ENCODE data around the gene SLC6A7.

Gene SLC6A7

DNA sequence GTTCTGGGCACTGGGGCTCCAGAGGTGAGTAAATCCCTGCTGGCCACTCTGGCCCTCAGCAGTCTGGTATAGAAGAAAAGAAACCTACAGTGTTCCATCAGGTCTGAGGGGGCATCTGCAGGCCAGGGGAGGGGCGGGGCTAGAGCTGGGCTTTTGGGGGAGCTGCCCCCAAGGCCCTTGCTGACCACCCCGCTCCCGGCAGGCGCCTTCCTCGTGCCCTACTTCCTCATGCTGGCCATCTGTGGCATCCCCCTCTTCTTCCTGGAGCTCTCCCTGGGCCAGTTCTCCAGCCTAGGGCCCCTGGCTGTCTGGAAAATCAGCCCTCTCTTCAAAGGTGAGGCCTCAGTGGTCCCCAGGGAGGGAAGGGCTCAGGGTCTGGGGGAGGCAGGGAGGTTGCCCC lies 6.7 kb downstream of the SLC6A7 start:
- DNase-seq: no peak

DNA sequence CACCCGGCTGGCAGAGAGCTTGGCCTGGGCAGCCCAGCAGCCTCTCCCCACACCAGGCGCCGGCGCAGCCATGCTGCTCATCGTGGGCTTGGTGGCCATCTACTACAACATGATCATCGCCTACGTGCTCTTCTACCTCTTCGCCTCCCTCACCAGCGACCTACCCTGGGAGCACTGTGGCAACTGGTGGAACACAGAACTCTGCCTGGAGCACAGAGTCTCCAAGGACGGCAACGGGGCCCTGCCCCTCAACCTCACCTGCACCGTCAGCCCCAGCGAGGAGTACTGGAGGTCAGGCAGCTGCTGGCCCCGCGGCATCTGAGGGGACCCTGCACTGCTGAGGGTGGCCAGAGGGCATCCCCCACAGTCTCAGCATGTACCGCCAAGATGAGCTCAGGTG lies 7.1 kb downstream of the SLC6A7 start:
- DNase-seq: no peak

DNA sequence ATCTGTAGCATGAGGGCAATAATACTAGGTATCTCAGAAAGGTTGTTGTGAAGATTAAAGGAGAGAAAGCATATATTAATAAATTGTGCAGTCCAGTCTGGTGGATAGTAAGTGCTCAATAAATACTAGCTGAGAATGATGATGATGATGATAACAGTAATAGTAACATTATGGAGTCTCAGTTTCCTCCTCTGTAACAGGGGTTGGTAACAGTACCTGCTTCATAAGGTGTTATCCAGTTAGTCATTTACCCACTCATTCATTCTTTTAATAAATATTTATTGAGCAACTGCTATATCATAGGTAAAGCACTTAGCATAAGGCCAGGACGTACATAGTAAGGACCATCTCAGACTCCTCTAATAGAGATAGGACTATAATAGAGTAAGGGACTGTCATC lies 7.6 kb downstream of the SLC6A7 start:
- no peak for DNase-seq

DNA sequence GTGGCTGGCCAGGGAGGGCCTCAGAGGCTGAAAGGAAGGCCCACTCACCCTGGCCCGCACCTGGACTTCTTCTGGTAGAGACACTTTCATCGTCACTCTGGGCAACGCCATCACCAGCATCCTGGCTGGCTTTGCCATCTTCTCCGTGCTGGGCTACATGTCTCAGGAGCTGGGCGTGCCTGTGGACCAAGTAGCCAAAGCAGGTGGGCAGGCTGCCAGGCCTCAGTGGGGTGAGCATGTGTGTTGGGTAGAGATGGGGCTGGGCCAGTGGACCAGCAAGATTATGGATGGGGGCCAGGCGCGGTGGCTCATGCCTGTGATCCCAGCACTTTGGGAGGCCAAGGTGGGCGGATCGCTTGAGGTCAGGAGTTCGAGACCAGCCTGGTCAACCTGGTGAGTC lies 12.6 kb downstream of the SLC6A7 start:
- DNase-seq: no peak

DNA sequence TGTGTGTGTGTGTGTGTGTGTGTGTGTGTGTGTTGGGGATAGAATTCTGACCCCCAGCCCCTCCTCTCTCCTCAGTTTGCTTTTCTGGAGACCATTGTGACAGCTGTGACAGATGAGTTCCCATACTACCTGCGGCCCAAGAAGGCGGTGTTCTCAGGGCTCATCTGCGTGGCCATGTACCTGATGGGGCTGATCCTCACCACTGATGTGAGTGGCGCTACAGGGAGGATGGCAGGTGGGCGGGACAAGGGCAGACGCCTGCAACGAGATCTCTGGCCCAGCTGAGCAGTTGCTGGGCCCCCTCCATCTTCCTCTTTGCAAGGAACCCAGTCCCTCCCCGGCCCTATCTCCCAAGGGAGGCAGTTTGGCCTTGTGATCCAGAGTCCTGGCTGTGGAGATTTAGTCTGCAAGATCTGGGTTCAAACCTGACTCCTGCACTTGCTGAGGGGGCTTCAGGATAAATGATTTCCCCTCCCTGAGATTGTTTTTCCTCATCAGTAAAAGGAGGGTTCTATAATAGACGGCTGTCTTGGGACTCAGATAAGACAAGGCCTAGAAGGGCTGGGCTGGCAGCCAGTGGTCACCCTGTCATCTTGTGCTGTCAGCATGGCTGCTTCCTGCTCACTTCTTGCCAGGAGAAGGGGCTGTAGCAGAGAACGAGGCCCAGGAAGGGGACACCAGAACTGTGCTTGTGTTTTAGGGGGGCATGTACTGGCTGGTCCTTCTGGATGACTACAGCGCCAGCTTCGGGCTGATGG lies 14.1 kb downstream of the SLC6A7 start:
- DNase-seq: no peak

DNA sequence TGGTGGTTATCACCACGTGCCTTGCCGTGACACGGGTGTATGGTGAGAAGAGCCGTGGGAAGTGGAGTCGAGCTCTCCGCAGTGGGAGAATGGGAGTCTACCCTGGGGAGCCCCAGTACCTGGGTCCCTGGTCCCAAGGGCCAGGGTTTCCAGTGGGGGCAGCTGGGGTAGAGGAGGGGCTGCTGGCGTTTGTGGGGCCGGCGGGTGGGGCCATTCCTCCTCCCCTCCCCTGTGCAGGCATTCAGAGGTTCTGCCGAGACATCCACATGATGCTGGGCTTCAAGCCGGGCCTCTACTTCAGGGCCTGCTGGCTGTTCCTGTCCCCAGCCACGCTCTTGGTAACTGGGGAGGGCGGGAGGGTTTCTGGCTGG lies 14.7 kb downstream of the SLC6A7 start:
- no peak for DNase-seq

DNA sequence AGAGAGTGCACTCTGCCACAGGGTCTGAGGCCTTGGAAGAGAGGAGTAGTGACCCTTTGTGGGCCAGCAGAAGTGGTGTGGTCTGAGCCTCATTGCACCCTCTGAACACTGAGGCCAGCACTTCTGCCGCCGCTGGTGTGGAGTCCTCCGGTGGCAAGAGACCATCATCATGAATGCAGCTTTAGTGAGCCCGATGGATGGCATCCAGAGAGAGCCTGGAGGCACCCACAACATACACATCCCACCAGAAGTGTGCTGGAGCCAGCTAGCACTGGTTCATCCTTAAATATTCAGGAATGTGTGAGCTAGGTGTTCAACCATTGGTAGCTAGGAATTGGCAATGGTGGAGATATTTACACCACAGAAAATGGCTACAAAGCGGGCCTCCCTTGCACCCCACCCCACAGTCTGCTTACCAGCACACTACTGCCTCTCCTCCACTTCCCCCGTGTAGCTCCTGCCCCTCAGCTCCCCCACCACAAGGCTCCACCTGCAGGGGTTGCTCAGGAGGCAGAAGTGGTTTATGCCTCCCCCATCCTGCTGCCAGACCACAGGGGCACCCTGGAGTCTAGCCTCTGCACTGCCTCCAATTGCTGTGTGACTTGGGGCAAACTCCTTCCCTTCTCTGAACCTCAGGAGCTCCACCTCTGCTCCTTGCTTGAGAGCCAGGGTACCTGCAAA lies 16.4 kb downstream of the SLC6A7 start:
- no peak for DNase-seq

DNA sequence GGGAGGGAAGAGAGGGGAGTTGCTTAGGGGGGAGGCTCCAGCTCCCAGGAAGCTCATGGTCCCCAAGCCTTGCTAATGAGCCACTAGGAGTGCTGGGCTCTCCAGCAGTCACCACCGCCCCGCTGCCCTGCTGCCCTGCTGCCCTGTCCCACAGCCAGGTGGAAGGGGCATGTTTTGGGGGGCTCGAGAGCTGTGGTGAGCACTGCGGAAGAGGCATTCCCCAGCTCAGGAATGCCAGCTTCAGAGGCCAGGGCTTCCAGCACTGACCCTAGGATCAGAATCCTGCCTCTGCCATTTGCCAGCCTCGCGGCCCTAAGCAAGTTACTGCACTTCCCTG lies 16.9 kb downstream of the SLC6A7 start:
- no peak for DNase-seq

DNA sequence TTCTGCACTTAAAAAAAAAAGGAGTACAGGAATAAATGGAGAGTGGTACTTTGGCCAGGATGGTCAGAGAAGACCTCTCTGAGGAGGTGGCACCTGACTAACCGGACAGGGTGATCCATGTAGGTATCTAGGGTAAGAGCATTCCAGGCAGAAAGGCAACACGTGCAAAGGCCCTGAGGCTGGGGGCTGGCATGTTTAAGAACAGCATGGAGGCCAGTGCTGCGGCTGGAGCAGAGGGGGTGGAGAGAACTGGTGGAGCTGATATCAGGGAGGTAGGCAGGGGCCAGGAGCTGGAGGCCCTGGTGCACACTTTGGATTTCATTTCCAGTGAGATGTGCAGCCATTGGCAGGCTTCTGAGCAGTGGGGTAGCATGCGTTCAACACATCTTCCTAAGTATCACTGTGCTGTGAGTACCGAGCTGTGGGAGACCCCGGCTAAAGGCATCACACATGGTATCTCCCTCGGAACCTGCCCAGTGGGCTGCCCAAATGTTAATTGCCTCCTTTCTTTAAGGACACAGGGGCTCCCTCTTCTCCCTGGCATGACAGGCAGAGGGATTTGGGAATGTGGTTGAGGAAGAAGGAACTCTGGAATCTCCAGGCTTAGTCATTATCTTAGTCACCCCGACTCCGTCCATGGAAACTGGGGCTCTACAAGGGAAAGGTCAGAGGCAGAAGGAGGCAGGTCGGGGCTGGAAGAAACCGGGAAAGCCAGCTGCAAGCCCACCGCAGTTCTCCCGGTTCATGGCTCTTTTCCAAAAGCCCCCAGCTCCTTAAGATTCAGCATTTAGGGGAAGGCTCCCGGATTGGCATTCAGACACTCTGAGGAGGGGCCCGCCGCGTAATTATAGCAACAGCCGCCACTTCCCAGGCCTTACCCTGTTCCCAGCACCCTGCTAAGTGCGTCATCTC lies 18.6 kb downstream of the SLC6A7 start:
- no peak for DNase-seq

DNA sequence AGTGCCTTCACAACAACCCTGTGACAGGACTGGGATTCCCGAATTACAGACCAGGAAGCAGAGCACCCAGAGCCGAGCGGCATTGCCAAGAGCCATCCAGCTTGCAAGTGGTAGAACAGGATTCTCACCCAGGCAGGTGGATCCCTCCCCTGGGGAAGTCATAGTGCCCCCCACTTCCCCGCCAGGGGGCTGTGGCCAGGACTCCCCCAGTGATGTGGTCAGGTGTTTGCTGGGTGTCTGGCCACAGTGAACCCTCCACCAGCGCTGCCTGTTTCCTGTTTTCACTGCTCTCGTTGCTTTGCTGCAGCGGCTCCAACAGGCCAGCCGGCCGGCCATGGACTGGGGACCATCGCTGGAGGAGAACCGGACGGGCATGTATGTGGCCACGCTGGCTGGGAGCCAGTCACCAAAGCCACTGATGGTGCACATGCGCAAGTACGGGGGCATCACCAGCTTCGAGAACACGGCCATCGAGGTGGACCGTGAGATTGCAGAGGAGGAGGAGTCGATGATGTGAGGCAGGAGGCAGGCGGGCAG lies 19.3 kb downstream of the SLC6A7 start:
- DNase-seq: no peak

DNA sequence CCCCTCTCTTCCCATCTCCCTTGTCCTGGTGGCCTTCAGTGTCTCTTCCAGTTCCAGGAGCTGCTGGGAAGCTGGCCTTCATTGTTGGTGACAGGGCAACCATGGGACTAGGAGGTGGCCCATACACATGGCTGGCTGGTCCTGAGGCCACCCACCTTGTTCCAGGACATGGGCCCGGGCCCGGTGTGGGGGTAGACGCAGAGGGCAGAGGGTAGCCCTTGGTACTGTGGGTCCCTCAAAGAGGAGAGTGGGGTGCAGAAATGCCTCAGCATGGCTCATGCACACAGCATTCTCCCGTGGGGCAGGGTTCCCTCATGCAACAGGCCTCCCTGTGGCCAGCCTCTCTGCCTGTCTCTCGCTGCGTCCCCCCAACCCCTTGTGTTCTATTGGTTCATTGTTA lies 20.8 kb downstream of the SLC6A7 start:
- no peak for DNase-seq

DNA sequence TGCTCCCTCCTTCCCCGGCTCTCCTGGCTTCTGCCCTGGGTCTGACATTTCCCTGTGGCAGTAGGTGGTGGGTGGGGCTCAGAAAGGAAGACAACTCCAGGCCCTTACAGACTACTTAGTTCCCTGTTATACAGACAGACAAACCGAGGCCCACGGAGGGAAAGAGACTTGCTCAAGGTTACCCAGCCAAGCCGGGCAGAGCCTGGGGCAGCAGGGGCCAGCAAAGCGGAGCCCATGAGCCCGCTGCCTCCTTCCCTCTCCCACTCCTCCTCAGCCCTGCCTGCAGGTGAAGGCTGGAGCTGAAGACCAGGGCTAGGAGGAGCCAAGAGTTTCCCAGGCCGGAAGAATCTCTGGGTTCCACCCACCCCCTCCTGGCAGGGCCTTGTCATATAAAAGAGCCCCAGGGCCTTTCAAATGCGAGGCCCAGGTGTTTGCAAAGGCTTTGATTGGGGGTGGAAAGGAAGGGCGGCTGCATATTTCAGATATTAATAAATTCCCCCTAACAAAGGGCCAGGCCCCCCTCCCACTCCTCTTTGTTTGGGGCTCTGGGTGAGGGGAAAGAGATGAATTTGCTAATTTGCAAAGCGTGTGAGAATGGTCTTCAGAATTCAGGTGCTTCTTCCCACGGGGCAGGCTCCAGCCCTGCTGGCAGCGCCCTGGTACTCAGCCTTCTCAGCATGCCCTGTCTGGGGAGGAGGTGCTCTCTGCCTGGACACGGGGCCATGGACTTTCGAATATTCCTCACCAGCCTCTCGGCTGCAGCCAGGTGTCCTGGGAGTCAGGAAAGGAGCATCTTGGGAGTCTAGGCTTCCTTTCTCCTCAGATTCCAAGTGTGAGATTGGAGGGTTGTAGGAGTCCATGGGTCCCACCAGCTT lies 21.5 kb downstream of the SLC6A7 start:
- no peak for DNase-seq

DNA sequence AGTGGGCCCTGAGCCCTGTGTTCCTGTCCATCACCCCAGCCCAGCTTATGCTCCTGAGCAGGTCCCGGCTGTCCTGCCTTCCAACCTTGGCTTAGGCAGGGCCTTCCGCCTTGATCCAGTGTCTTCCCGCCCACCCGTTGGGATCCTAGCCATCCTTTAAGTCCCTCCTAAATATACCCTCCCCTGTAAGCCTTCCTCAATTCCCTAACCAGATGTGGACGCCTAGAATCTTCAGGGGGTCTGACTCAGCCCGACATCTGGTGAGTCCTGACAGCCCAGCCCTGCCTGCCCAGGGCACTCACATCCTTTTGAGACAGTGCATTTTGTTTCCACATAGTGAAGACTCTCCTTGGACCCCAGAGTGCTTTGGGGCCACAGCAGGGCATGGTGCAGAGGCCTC lies 23.7 kb downstream of the SLC6A7 start:
- DNase-seq: no peak

DNA sequence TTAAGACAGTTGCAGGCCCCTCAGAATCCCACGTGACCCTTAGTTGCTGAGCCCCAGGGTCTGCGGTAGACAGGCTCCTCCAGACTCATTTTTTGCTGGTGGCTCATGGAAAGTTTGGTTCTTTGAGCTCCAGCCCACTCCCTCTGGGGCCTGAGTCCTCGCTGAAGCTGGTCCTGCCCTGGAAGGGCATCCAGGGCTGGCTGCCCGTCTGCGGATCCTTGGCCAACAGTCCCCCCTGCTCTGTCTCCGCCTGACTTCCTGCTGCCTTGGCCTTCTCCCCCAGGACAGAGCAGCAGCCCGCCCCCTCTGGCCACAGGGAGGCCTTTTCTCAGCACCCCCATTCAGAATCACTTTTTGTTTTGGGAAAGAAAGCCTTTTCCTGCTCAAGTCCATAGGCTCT lies 24.4 kb downstream of the SLC6A7 start:
- DNase-seq: no peak

DNA sequence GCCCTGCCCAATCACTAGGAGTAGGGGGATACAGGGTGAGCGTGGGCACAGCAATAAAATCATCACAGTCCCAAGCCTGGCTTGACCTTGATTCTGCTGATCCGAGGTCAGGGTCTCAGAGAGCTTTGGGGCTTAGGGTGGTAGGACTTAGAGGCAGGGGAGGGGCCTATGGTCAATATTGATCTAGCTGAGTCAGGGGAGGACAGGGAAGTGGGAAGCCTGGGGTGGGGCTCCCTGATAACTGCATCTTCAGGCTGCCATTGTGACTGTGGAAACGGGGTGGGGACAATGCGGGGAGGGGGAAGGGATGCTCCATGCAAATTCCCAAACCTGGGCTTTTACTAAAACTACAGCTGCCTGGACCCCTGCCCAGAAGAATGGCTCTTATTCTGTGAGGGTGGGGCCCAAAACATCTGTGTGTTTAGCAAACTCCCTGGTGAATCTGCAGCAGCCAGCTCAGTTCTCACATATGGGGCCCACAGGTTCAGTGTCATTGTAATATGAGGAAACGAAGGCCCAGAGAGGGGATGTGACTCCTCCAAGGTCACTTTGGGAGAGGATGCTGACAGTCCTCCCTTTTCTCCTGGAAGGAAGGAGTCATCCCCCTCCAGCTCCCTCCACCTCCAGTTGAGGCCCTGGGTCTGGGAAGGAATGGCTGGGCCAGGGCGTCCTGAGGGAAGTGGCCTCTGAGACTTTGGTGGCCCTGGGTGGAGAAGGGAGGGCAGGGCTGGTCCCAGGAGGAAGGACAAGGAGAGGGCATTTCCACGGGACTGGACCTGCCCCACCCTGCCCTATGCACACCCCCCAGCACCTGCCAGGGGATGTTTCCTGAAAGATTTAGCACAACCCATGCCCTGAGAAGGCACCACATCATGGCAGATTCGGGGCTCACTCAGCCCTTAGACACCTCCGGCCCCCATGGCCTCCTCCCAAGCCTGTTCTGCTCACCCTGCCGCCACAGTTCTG lies 26.4 kb downstream of the SLC6A7 start:
- DNase-seq: no peak

DNA sequence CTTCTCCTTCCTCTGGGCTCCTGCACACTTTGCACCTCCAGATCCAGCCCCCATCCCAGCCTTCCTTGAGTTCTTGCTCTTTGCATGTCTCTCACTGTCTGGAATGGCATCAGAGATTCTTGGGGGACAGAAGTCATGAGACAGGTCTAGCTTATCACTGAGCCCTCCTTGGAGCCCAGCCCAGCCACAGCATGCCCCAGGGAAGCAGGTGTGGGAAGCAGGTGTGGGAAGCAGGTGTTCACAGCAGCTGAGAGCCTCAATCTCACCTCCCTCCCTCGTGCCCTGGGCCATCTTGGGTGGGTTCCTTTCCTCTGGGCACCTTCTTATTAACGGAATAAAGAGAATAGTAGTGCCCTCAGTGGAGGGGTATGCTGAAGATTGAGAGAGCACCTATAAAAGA lies 27.2 kb downstream of the SLC6A7 start:
- DNase-seq: no peak

DNA sequence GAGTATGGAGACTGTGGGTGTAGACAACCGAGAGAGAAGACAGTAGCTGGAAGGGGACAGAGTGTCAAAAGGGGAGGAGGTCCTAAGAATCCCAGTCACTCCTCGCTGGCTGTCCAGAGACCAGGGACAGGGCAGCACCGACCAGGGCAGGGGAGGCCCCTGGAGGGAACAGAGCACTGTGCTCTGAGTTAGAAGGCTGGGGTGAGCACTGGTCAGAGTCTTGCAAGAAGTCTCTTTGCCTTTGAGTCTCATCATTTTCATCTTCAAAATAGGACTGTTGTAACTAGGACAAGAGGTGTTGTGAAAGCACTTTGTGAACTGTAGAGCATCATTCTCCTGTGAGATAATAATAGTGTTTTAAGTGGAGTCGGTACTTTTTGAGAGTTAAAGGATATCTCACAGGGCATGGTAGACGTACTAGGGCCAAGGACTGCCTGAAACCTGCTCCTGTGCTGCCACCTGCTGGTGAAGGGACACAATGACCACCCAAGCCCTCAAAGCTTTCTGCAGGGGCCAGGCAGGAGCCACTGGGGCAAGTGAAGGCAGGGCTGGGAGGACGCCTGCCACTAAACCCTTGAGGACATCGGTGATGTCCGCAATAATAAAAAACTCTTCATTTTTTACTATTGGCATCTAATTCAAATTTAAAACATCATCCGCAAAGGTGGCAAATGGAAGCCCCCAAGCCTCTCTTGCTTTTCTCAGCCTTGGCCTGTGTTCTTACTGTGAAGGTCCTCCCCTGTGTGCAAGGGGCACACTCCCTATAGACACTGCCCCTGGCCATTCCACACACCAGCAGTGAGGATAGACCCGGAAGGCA lies 28.2 kb downstream of the SLC6A7 start:
- DNase-seq: peak; percentile 3

DNA sequence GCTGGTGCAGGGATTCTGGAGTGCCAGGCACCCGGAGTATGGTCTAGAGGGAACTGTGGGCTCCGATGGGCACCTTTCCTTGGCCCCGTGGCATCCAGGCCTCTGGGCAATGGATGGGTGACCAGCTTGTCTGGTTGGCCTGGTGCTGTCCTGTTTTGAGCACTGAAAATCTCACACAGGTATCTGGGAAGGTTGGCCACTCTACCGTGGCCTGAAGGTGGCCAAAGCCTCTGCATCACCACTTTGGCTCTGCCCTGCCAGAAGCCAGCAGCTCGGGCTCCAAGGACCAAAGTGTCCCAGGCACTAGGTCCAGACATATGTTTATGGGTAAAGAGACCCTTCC lies 28.8 kb downstream of the SLC6A7 start:
- no peak for DNase-seq

DNA sequence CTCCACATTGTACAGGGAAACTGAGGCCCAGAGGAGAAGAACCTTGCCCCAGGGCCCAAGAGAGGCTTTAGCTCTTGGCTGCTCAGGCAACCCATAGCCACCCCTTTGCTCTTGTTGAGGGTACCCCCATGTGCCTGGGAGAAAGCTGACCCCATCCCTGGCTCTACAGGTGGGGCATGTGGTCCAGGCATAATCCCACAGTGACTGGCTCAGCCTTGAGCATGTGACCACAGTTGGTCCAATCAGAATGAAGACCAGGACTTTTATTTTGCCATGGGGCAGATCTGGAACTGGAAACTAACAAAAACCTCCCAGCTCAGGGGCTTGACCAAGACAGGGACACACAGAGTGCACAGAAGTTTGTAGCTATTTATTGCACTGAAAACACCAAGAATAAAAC lies 29.3 kb downstream of the SLC6A7 start:
- DNase-seq: no peak

DNA sequence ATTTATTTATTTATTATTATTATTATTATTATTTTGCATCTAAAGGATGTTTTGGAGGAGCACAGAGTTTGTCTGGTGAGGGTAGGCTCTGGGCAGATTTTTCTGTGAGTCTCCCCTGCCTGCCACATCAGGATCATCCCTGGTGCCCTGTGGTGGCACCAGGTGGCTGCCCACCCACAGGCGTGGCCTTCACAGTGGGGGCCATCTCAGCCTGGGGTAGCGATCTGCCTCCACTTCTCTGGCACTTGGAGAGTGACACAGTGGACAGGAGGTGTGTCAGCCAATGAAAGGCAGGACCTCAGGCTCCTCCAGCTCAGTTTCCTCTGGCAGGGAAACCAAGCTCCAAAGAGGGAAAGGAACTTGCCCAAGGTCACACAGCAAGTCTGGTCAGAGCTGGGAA lies 30.0 kb downstream of the SLC6A7 start:
- DNase-seq: no peak

DNA sequence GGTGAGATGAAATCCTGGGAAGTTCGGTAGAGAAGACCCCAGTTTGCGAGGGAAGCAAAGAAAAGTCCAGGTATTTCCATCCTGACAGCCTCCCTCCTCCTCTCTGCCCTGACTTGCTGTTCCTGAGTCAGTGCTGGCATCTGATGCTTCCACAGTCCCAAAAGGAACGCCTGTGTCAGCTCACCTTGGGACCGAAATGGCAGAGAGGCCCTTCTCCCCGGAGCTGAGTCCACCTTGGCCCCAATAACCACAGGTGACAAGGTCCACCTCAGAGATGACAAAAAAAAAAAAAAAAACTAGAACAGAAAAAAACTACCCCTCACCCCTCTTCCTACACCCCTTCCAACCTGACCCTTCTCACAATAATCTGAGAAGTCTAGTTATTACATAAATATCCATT lies 31.6 kb downstream of the SLC6A7 start:
- no peak for DNase-seq
